DOHH2 (cell line): ENCODE results near the gene CDKN1C.

Experiments
- EZH2phosphoT487 ChIP-seq: fragments of 200-600 bp; sonication (generic); IDR thresholded peaks from 2 replicates; pipeline ENCODE4 v1.6.1; 2017; ENCODE audit warnings: borderline replicate concordance, mild to moderate bottlenecking, antibody characterized with exemption, low read length, moderate library complexity, mixed read lengths
- TF ChIP-seq, protein P1 (sequence below): fragments of 200-600 bp; sonication (generic); IDR thresholded peaks from one replicate; pipeline ENCODE4 v1.5.1; 2014; ENCODE audit warnings: antibody characterized with exemption, mild to moderate bottlenecking, low read depth, low read length; ENCODE audit not compliant: poor library complexity, severe bottlenecking

- TF ChIP-seq, protein P1, sequence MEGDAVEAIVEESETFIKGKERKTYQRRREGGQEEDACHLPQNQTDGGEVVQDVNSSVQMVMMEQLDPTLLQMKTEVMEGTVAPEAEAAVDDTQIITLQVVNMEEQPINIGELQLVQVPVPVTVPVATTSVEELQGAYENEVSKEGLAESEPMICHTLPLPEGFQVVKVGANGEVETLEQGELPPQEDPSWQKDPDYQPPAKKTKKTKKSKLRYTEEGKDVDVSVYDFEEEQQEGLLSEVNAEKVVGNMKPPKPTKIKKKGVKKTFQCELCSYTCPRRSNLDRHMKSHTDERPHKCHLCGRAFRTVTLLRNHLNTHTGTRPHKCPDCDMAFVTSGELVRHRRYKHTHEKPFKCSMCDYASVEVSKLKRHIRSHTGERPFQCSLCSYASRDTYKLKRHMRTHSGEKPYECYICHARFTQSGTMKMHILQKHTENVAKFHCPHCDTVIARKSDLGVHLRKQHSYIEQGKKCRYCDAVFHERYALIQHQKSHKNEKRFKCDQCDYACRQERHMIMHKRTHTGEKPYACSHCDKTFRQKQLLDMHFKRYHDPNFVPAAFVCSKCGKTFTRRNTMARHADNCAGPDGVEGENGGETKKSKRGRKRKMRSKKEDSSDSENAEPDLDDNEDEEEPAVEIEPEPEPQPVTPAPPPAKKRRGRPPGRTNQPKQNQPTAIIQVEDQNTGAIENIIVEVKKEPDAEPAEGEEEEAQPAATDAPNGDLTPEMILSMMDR, result no peak
- no peak for TF ChIP-seq EZH2phosphoT487
Observed at GRCh38 chr11:2914455-2915195, 29.1 kb upstream of the CDKN1C start.
